DMS114 treated with DMSO at 0.1 percent for 48 hours (cell line): Measurements from ENCODE around the gene PCDHB3.
"Not testable (repeated sequence)": the region's sequence is repeated elsewhere in the genome, so short reads cannot be mapped to it uniquely, and the experiment has no call there.

ENCODE experiments used
- DNase-seq: peaks from one replicate; lab custom pipeline; 2025; ENCODE audit not compliant: unreplicated experiment; lab: John Stamatoyannopoulos, UW

PCDHB3 gene

GRCh38 chr5:141100243-141100805 is at the start of gene PCDHB3:
PCDHB3 (plus strand) TSS chr5:141100473; CDS start chr5:141100650, 177 bp downstream.
- DNase-seq, result no peak

- DNase-seq, result no peak
Observed at GRCh38 chr5:141050622-141051520, 49.4 kb upstream of the PCDHB3 start, which contains the start of gene PCDHB1. PCDHB1 (plus strand) TSS chr5:141051374; CDS start chr5:141051471, 97 bp downstream.

GRCh38 chr5:141051521-141051866 is 48.8 kb upstream of the PCDHB3 start:
- no peak for DNase-seq

GRCh38 chr5:141077826-141078225 is 22.4 kb upstream of the PCDHB3 start:
- DNase-seq, result no peak

- no peak for DNase-seq
Observed at GRCh38 chr5:141082228-141082627, 18.0 kb upstream of the PCDHB3 start.

GRCh38 chr5:141084487-141084989 is 15.7 kb upstream of the PCDHB3 start:
- DNase-seq, result peak; percentile 92

GRCh38 chr5:141094481-141095262 is 5.6 kb upstream of the PCDHB3 start, which contains the start of gene PCDHB2:
PCDHB2 (plus strand) TSS chr5:141094615; CDS start chr5:141094791, 176 bp downstream.
- DNase-seq, result peak; percentile 81

GRCh38 chr5:141095263-141095641 is 5.0 kb upstream of the PCDHB3 start:
- DNase-seq, result no peak

GRCh38 chr5:141096181-141096580 is 4.1 kb upstream of the PCDHB3 start:
- DNase-seq, result not testable (repeated sequence)

- DNase-seq, result not testable (repeated sequence)
Observed at GRCh38 chr5:141096586-141096985, 3.7 kb upstream of the PCDHB3 start.

- no peak for DNase-seq
Observed at GRCh38 chr5:141101059-141101458, 786 bp downstream of the PCDHB3 start.

- not testable (repeated sequence) for DNase-seq
Observed at GRCh38 chr5:141102070-141102469, 1.8 kb downstream of the PCDHB3 start.

GRCh38 chr5:141102471-141102870 is 2.2 kb downstream of the PCDHB3 start:
- DNase-seq, result not testable (repeated sequence)

GRCh38 chr5:141105350-141105749 is 5.1 kb downstream of the PCDHB3 start:
- DNase-seq, result no peak

GRCh38 chr5:141119250-141119649 is 19.0 kb downstream of the PCDHB3 start:
- no peak for DNase-seq

- no peak for DNase-seq
Observed at GRCh38 chr5:141121563-141121962, 21.3 kb downstream of the PCDHB3 start, which contains the start of gene PCDHB4. PCDHB4 (plus strand) TSS chr5:141121818; CDS start chr5:141121999, 181 bp downstream.

- no peak for DNase-seq
Observed at GRCh38 chr5:141121985-141122384, 21.7 kb downstream of the PCDHB3 start.

- DNase-seq, result not testable (repeated sequence)
Observed at GRCh38 chr5:141123396-141124135, 23.3 kb downstream of the PCDHB3 start.

- DNase-seq, result no peak
Observed at GRCh38 chr5:141127305-141127704, 27.0 kb downstream of the PCDHB3 start.

GRCh38 chr5:141135030-141135717 is 34.9 kb downstream of the PCDHB3 start, which contains the start of gene PCDHB5:
PCDHB5 (plus strand) TSS chr5:141135206; CDS start chr5:141135435, 229 bp downstream.
- peak; percentile 28 for DNase-seq
